GM04504 (cell line): Measurements from ENCODE around the gene ZBTB20.

Experiments used
- DNase-seq: peaks from one replicate; pipeline ENCODE4 v3.0.0-alpha.2; 2012; ENCODE audit warnings: low read depth

The ZBTB20 gene

DNA sequence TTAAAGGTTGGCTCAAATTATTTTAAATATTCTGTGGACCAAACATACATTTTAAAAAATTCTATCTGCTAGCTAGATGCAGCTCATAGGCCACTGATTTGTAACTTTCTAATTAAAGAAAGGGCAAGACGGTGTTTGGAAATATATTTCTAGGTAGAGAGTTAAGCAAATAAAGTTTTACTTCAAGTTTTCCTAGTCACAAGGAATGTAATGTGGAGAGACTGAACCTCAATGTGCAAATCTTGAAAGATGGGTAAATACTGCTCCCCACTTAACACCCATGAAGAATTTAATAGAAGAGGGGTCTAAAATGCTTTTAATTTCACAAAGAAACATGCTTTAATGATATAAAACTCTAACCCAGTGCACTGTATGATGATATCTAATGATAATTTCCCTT lies 678.0 kb downstream of the ZBTB20 start:
- no peak for DNase-seq

DNA sequence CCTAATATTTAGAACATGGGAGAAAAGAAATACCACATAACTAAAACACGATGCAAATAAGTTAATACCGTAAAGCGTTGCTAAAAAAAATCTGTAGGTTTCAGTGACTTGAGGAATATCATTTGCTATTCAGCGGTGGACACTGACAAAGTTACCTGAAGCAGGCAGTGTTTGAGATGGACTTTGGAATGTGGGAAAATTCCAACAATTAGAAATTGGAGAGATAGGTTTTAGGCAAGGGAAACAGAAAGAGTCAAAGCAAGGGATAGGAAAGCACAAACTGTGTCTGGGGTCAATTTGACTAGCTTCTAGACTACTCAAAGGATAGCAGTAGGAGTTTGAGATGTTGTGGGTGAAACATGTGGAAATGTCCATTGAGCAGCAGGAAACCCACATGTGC lies 680.3 kb downstream of the ZBTB20 start:
- DNase-seq: no peak

DNA sequence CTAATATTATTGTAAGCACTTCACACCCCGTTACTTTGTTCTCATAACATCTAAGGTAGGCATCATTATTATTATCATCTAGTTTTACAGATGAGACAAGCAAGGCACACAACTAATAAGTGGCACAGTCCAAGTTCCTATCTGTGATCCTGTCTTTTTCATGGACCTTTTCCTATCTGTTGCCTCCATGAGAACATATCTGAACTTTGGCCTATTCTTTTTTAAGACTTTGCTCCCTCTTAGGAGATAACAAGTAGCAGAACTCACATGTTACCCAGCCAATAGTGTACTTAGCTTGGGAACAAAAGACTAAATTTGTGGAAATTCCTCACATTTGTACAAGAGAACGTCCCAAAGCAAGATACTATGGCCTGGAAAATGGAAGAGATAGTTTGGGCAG lies 680.8 kb downstream of the ZBTB20 start:
- DNase-seq: no peak

DNA sequence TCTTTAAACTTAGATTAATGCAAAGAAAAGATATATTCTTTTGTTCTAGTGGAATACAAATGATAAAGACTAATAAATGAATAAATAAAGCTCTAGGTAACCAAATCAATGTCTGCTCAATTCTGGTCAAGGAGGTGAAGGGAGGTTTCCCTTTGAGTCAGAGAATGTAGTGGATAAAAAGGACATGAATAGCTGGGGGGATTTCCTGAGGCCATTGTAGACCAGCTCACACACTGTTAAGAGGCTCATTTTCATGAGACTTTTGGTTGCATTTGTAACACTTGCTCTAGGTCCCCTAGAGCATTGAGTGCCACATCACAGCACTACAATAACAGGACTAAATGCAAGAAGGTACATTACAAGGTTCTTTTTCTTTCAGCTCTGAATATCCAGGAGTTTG lies 682.5 kb downstream of the ZBTB20 start:
- no peak for DNase-seq

DNA sequence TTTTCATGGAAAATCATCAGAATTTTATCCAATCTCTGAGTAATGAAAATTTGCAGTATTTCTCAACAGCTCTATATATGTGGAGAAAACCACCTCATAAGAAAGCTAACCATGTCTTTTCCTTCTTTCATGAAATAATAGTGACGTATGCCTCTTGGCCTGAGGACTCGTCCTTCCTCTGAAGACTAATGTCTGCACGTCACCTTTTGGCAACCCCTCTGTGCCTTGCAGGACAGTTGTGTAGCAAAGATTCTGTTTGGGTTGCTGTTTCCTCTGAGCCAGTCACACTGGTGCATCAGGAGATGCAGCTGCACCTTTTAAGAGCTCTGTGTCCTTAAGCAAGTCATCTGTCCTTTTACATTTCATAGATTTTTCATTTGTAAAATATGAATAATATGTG lies 684.3 kb downstream of the ZBTB20 start:
- no peak for DNase-seq

DNA sequence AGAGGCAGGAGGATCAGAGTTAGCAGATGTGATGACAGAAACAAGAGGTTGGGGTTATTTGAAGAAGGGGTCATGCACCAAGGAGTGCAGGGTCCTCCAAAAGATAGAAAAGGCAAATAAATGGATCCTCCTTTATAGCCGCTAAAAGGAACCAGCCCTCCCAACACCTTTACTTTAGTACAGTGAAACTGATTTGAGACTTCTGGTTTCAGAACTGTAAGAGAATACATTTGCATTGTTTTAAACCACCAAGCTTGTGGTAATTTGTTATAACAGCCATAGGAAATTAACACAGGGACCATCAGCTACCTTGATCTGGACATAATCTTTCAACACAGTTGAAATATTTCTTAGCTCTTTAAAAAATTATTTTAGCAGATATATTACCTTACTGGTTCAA lies 686.6 kb downstream of the ZBTB20 start:
- no peak for DNase-seq

DNA sequence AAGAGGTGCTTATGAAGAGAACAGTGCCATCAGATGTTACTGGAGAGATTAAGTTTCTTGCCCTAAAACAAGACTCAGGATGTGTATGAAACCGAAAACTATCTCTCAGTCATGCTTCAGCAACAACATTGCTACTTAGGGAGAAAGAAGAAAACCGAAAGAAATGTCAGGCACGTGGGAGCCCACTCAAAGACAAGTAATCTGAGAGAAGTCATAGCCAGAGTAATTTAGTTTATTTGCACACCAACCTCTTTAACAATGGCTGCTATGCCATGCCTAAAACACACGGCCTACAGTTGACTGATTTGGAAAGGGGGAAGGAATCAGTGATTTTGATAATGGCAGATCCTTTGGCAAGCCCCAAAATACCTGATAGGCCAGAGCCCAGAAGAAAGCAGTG lies 690.3 kb downstream of the ZBTB20 start:
- no peak for DNase-seq

DNA sequence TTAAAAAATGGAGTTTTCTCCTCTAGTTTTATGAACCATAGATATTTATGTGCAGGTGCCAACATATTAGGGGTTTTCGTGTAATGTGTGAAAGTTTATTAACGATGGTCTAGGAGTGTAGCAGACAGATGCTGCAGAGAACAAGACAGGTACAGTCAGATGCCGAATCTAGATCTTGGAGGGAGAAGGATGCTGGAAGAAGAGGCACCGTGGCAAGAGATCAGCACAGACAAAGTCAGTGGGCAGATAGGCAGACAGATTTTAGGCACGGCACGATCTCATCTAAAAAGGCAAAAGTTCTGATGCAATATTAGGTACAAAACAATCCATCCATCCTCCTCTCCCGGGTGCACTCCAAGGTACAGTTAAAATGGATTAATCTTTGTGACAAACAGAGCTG lies 691.7 kb downstream of the ZBTB20 start:
- DNase-seq: no peak

DNA sequence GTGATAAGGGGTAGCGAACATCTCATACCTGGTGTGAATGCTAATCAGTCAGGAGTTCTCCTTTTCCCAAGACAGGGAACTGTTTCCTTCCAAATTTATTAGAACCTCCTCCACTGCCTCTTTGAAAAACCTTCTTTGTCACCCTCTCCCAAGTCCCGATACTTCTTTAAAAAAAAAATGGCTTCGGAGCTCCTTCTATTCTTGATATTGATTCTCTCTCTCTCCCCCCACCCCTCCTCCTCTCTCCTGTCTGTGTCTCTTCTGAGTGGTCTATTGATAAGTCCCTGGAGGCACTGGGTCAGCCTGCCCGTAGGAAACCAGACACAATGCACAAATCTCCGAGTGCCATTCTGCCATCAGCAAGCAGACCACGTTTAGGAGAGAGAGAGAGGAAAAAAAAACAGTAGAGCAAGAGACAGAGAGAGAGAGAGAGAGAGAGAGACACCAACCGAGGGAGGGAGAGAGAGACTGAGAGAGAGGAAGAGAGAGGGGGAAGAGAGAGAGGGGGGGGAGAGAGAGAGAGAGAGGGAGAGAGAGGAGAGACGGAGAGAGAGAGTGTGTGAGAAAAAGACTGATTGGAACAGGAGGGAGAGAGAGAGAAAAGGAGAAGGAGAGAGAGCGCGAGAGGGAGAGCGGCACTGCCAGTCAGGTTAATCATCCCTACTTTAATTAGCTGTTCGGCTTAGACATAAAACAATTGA lies 692.4 kb downstream of the ZBTB20 start:
- no peak for DNase-seq

DNA sequence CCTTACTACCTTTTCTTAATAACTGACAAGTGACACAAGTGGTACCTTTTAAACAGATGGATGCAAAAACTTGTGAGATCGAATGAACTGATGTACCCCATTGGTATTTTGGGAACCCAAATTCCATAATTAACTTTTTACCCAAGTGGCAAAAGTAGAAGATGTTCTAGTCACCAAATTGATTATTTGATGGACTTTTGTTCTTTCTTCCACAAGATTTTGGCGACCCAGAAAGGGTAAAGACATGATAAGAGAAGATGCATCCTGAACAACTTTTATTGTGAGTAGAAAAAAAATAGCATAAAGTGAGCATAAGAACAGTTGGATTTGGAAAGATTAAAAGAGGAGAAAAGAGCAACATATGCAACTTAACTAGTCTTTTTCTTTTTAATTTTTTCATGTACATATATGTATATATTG lies 693.7 kb downstream of the ZBTB20 start:
- DNase-seq: no peak

DNA sequence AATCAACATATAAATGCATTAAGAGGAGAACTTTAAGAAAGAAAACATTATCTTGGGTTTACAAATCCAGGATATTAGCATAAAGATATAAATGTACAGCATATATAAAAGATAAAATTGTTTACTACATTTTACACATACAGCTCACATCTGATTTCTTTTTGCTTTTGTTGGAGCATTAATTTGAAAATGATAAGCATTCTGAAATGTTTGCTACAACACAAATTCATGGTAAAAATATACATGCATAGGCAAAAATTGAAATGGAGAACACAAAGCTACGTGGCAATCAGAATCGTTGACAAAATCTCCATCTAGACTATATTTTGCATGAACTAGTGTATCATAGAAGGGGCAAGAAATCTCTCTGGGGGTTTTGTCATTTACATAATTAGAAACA lies 694.2 kb downstream of the ZBTB20 start:
- no peak for DNase-seq

DNA sequence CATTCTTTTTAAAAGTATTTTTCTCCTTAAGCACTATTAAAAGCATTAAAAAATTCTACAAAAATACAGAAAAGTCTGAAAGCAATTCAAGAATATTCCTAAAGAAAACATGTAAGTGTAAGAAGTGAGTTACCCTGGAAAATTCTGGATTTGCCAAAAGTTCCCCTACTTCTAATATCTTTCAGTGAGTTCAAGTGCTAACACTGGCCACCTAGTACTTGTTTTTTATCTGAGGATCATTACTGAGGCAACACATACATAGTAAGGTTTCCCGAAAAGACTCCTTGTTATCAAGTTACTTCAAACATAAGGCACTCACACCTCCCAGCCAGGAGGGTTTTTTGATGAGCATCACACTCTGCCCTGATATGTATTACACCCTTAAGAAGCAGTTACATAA lies 694.8 kb downstream of the ZBTB20 start:
- DNase-seq: no peak

DNA sequence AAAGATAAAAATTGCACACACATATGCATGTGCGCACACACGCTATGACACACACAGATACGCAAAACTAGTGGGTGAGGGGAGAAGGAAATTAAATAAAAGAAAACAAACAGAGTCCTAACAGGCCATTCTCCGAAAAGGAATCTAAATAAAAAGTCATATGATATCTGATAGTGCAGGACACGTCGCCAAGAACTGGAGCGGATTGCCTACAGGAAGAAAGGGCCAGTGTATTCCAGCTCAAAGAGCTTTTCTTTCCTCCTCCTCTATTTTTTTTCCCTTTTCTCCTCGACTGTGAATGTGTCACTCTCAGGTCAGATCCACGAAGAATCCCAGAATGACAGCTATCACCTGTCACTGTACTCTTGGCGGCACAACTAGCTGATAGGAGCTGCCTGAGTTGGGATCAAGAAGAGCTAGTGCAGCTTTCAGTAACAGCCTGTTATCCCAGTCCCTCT lies 695.5 kb downstream of the ZBTB20 start:
- no peak for DNase-seq

DNA sequence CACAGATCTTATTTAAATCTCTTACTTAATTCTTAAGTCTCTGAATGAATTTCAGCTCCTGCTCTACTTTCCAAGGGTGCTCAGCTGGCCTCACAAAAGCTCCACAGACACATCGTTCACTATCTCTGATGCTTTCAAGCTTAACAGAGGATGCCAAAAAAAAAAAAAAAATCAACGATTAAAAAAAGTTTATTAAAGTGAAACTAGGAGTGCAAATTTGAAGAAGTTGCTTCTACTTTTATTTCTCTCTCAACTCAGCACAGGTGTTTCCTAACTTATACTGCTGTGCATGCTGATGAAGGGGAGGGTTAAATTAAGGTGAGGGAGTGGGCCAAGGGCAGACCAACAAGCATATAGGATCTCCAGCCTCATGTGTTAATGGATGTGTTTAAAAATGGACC lies 696.0 kb downstream of the ZBTB20 start:
- DNase-seq: no peak

DNA sequence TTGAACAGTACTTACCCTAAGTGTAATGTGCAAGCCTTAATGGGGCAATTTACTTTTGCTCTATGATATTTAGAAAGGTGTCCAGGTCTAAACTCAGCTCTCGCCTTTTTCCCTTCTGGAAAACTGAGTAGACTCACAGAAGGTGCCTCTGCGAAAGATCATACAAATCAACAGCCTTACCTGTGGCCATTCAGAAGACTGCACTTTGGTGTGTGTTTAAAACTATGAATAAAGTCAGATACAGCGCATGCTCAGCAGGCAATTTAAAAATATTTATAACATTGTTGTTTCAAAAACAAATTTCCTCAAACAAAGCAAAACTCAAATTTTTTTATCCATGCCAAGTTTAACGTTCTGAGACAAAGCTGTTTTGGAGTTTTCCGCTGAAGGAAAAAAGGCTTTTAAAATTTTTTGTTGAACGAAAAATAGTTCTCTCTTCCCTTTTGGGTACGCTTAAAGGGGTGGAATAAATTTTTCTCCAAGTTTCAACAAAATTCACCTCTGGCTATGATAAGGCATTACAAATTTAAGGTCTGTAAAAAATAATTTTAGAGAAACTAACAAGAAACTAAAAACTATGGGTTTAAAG lies 697.0 kb downstream of the ZBTB20 start:
- DNase-seq: no peak

DNA sequence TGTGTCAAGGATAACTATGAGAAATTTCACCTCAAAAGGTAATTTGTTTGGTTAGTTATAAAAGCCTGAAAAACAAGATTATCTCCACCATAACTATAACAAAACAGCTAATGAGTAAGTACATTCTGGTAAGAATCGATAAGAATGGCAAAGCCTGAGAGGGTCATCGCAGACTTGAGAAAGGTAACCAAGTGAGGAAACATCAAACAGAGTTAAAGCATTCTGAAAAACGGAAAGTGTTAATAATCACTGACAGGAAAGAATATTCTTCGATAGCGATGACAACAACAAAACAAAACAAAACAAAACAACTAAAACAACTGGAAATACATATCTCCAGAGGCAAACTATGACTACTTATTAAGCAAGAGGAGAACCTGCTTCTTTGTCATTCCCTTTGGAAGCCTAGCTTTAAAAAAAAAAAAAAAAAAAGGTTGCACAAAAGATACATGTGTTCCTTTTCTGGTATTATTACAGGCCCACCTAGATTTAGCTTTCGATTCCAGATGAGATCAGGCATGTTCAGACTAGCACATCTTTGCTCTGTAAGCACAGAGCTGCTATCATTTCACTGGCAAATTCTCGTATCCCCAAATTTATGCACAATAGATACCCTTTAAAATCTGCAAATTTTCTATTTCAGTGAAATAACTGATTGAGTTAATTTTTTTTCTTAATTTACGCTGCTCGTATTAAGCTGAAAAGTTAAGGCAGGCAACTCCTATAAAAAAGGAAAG lies 697.6 kb downstream of the ZBTB20 start:
- no peak for DNase-seq

DNA sequence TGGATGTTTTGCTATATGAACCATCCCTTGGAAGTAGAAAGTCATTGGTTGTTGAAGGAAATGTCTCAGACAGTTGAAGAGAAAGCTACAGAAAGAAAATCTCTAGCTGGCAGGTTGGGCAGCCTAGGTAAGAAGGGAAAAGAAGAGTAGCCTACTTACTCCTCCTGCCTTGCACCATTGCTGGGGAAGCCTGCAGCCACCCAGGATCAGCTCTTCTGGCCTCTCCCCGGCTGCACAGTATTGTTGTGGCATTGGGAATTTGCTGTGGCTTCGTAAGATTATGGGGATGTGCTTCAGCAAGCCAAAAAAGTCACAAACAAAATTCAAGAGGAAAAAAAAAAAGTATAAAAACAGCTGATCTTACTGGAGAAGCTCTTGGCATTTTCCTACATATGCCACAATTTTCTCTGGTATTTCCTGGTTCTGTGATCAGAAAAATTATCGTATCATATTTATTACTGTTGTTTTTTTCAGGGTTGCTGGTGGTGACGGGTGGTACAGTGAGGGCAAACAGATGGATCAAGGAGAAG lies 699.1 kb downstream of the ZBTB20 start:
- DNase-seq: no peak

DNA sequence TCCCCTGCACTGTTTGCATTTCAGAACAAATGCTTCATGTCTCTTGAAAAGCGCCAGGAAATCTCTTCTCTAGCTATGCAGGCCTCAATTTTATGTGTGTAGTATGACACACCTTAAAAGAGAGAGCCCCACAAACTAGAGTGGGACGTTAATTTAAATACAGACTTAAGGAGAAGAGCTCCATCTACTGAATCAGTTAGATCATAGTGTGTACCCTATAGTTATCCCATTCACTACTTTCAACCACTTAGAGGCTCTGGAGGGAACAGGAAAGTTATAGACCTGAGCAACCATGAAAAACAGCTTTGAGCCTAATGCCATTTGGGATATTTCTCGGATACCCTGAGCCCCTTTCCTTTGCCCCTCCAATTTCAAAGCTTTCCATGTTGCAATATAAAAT lies 699.5 kb downstream of the ZBTB20 start:
- DNase-seq: no peak

DNA sequence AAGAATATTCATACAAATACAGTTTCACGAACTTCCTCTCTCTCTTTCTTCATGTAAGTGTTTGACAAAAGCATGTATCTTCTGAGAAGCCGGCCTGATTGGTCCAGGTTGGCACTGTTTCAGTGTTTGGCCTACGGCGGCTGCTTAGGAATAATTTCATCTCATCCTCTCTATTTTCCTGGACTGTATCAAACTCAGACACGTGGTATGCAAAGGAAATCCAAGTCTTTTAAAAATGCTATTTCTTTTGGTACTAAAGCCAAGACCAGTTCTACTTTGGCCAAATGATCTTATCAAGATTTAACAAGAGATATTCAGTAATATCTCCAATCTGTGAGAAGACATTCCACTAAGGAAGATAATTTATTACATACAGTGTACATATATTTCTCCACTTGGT lies 700.5 kb downstream of the ZBTB20 start:
- DNase-seq: no peak

DNA sequence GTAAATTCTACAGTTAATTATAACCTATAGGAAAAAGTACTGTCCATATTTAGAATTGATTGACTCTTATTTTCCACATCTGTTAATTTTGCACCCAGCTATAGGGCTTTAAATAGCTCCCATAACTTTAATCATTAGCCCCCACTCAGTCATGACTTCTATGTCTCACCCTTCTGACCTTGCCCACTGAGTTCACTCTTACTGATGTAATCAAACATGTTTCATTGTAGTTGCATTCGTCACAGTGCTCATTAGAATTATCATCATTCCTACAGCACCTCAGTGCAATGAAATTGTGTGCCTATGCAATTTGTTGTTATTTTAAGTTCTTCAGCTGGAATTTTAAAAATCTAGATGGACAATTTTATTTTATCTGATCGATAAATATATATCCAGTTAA lies 701.9 kb downstream of the ZBTB20 start:
- DNase-seq: no peak

DNA sequence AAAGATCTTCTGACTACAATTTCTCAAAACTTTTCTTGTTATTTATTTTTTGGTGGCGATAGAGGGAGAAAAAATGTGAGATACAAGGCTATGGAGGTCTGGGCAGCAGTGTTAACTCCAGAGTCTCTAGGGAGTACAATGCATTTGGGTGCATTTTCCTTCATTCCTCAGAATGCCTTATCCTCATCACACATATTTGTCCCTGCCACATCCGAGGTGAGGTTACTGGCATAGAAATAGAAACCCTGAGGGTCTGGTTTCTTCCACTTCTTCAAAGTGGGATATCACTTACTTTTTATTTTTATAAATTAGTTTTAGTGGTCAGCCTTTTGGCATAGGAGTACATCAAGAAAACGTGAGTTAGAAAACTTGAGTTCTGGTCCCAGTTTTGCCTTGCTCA lies 702.9 kb downstream of the ZBTB20 start:
- no peak for DNase-seq

DNA sequence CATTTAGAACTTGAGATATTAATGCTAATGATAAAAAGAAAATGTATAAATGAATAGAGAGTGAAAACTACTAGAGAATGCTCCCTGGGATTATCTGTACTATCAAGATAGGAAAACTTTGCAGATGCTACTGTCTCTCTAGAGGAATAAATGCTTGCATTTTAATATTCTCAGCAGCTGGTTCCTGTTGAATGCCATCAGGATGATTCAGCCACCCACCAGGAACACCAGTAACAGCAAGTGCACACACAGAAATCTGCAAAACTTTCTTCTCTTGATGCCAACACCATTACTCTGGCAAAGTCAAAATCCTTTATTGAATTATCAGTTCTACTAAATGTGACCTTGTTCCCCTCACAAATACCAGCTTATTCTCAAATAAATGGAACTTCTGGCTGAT lies 704.8 kb downstream of the ZBTB20 start:
- no peak for DNase-seq

DNA sequence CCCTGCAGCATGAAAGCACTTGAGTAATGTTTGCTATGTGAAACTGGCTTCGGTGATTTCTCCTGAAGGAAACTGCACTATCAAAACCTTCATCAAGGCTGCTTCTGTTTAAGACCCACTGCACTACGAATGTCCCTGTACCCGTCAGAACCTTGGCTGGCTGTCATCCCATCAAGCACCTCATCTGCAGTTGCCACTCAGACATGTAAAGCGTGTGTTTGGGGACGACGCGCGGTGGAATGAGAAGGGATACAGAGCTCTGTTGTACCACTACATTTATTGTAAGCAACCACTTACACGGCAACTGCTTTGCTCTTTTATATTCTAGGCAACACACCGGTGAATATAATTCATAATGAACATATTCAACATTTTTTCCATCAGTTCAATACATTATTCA lies 705.7 kb downstream of the ZBTB20 start:
- DNase-seq: no peak
